ENCODE measurements around the gene ZMAT2. TPM values are rescaled to one million over a fixed set of nuclear protein-coding genes. Genes with fewer than 3 reads are reported as not detected.
"Not testable (repeated sequence)": the region's sequence is repeated elsewhere in the genome, so short reads cannot be mapped to it uniquely, and the experiment has no call there.

The ZMAT2 gene
- total RNA-seq, 1 experiment from 2014 or later, result 99.1 TPM

DNA sequence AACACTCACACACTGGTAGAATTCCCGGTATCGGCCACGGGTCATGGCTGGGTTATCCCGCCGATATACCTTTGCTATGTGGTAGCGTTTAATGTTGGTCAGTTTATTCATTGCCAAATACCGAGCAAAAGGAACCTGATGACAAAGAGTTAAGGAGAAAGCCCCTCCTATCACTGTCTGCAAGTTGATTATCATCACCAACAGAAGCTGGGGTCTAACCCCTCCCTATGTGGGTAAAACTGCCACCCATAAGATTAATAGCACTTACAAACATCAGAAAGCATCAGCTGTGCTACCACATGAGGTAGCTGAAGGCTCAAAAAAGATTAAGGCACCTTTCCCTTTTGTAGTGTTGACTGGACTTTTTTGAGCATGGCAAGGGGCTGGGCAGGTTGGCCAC, 21.3 kb upstream of the ZMAT2 start:
- Histone ChIP-seq H3K9me3 (replicated peaks) (no peaks in the 10 kb centered on the region), H3K4me1 (replicated peaks) (no peaks in the 10 kb centered on the region), H3K27ac (no peak overlapping the region), H3K4me3 (no peak overlapping the region), H3K36me3 (peaks cover 100% of the 10 kb centered on the region), H3K27me3 (replicated peaks) (no peaks in the 10 kb centered on the region)
- no peak for DNase-seq (ENCODE audit: low read depth in 1 of 2, low spot score in 2 of 2)

DNA sequence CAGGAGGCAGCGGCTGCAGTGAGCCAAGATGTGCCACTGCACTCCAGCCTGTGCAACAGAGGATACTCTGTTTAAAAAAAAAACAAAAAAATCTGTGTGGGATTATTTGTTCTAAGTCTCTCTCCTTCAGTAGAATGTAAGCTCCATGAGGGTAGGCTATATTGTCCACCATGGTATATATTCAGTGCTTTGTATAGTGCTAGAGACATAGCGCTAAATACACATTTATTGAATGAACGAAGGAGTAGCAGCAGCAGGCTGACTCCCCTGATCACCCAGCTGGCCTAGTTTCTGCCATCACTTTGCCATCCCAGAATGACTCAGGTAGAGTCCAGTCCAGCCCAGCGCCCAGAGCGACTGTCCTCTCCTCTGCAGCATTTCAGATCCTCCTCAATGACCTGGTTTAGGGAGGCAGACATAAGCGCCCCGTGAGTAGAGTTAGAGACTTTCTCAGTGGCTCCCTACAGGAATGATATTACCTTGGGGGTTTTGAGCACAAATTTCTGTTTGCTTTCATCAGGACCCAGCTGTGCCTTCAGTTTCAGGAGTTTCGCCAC, 9.8 kb upstream of the ZMAT2 start:
- no peaks in the 10 kb centered on the region for H3K27me3 ChIP-seq (replicated peaks)
- H3K4me1 ChIP-seq (replicated peaks), result peaks cover 15% of the 10 kb centered on the region
- DNase-seq (ENCODE audit: low read depth in 1 of 2, low spot score in 2 of 2), result no peak
- H3K27ac ChIP-seq, result peak overlapping the region; percentile 41
- peak overlapping the region; percentile 59 for H3K4me3 ChIP-seq
- peaks cover 66% of the 10 kb centered on the region for H3K36me3 ChIP-seq
- no peaks in the 10 kb centered on the region for H3K9me3 ChIP-seq (replicated peaks)

DNA sequence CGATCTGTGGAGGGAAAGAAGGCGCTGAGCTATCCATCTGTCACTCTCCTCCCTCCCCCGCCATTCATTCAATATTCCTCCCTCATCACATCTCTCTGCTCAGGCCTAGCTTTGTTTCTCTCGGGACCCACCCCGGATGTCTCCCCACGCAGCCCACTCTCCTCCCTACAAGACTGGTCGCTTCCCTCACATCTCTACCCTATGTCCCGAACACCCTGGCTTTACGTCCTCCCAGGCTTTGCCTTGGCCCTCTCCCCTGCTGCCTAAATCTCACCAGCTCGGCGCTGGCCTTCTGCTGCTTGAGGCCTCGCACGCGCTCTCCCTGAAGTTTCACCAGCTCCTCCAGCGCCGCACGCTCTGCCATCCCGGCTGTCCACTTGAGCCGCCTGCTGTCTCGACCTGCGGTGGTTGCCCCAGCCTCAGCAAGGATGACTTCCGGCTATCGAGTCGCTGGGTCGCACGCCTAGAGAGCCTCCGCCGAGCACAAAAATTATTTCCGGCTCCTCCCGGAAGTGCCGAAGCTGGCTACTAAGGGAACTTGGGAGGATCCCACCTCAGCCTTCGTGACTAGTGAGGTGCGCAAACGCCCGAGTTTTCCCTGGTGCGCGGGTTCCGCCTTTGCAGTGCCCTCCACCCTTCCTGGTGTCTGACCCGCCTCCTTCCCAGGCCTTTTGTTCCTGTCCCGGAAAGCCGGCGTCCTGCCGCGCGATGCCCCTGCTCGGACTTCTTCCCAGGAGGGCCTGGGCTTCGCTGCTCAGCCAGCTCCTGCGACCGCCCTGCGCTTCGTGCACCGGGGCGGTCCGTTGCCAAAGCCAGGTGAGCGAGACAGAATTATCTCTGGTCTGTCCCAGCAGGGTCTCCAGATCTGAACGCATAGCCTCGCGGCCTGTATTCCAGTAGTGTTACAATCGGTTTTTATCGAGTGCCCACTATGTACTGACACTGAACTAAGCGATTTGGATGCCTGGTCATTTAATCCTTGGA, 9.0 kb upstream of the ZMAT2 start, which contains the start of the genes HARS1 and HARS2:
Gene HARS1 (minus strand): TSS at position 430 of the 984 bp plus-strand sequence. CDS start 66 bp downstream, at position 364.
Gene HARS2 (plus strand): TSS at position 515 of the 984 bp plus-strand sequence. CDS start 194 bp downstream, at position 709.
- H3K36me3 ChIP-seq, result peaks cover 69% of the 10 kb centered on the region
- H3K27me3 ChIP-seq (replicated peaks), result no peaks in the 10 kb centered on the region
- H3K4me3 ChIP-seq, result peak within 1 kb of the TSS; percentile 59

DNA sequence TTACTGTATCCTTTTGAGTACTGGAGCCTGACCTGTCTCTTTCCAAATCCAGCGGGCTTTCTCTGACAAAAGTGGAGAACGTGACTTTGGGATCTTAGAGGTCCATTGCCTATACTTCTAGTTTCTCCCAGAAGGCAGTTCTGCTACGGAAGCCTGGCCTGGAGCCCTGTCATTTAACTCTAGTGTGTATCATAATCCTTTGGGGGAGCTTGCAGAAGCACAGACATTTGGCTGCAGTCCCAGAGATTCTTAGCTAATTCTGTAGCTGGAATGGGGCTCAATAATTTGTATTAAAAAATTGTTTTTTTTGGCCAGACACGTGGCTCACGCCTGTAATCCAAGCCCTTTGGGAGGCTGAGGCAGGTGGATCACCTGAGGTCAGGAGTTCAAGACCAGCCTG, 6.0 kb upstream of the ZMAT2 start:
- H3K9me3 ChIP-seq (replicated peaks), result no peaks in the 10 kb centered on the region
- no peak overlapping the region for H3K4me3 ChIP-seq
- peaks cover 15% of the 10 kb centered on the region for H3K4me1 ChIP-seq (replicated peaks)
- DNase-seq (ENCODE audit: low read depth in 1 of 2, low spot score in 2 of 2), result no peak
- H3K36me3 ChIP-seq, result peaks cover 77% of the 10 kb centered on the region
- H3K27ac ChIP-seq, result no peak overlapping the region
- no peaks in the 10 kb centered on the region for H3K27me3 ChIP-seq (replicated peaks)

More for the DNA sequence above, 9.0 kb upstream of the ZMAT2 start, which contains the start of the genes HARS1 and HARS2:
- peak; percentile 97 to 98 for DNase-seq (ENCODE audit: low read depth in 1 of 2, low spot score in 2 of 2)
- H3K9me3 ChIP-seq (replicated peaks), result no peaks in the 10 kb centered on the region
- peak within 1 kb of the TSS; percentile 54 for H3K27ac ChIP-seq
- H3K4me1 ChIP-seq (replicated peaks), result peaks cover 15% of the 10 kb centered on the region

DNA sequence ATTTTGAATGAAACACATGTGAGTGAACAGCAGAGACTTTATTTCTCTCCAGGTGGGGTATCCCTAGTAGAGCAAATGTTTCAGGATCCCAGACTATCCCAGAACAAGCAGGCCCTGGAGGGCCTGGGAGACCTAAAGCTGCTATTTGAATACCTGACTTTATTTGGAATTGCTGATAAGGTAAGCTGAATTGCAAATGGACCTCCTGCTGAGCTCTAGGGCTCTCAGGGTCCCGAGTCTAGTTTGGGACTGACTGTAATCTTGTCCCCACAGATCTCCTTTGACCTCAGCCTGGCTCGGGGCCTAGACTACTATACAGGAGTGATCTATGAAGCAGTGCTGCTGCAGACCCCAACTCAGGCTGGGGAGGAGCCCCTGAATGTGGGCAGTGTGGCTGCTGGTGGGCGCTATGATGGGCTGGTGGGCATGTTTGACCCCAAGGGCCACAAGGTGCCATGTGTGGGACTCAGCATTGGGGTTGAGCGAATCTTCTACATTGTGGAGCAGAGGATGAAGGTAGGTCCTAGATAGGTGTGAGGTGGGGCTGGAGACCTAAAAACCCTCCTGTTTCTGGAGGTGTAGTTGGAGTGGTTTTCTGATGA, 3.3 kb upstream of the ZMAT2 start:
- Histone ChIP-seq H3K27ac (no peak overlapping the region), H3K4me1 (replicated peaks) (peaks cover 16% of the 10 kb centered on the region), H3K27me3 (replicated peaks) (no peaks in the 10 kb centered on the region), H3K4me3 (no peak overlapping the region), H3K36me3 (peaks cover 87% of the 10 kb centered on the region), H3K9me3 (replicated peaks) (no peaks in the 10 kb centered on the region)
- DNase-seq (ENCODE audit: low read depth in 1 of 2, low spot score in 2 of 2), result peak in 1 of 2 experiments; percentile 32

DNA sequence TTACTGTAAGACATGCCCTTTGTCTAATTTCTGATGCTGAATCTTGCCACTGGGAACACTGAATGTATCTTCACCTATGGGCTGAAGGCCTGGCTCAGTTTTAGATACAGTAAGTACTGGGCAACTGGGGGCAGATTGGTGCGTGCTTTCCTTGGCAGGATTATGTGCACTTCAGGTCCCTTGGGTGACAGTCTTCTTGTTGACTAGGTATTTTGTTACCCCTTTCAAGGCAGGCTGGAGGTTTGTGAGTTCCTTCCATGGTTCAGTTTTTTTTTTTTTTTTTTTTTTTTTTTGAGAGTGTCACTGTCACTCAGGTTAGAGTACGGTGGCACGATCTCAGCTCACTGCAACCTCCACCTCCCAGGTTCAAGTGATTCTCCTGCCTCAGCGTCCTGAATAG, 7.6 kb downstream of the ZMAT2 start:
- Histone ChIP-seq H3K9me3 (replicated peaks) (no peaks in the 10 kb centered on the region), H3K27me3 (replicated peaks) (no peaks in the 10 kb centered on the region), H3K27ac (no peak overlapping the region), H3K4me1 (replicated peaks) (peaks cover 17% of the 10 kb centered on the region), H3K36me3 (peaks cover 47% of the 10 kb centered on the region), H3K4me3 (no peak overlapping the region)
- DNase-seq (ENCODE audit: low read depth in 1 of 2, low spot score in 2 of 2), result no peak

DNA sequence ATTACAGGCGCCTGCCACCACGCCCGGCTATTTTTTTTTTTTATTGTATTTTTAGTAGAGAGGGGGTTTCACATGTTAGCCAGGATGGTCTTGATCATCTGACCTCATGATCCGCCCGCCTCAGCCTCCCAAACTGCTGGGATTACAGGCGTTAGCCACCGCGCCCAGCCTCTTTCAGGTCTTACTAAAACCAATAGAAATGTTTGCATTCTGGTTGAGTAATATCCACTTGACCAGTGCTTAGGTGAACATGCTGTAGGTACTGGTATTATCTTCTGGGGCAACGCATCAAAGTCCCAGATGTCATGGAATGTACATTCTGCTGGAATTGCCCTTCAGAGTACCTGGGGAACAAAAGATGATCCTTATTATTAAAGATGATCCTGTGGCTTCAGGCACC, 8.5 kb downstream of the ZMAT2 start:
- not testable (repeated sequence) for H3K27me3 ChIP-seq (replicated peaks); H3K4me3 ChIP-seq; H3K9me3 ChIP-seq (replicated peaks); DNase-seq (ENCODE audit: low read depth in 1 of 2, low spot score in 2 of 2); H3K27ac ChIP-seq
- Histone ChIP-seq H3K36me3 (peaks cover 38% of the 10 kb centered on the region), H3K4me1 (replicated peaks) (peaks cover 17% of the 10 kb centered on the region)

DNA sequence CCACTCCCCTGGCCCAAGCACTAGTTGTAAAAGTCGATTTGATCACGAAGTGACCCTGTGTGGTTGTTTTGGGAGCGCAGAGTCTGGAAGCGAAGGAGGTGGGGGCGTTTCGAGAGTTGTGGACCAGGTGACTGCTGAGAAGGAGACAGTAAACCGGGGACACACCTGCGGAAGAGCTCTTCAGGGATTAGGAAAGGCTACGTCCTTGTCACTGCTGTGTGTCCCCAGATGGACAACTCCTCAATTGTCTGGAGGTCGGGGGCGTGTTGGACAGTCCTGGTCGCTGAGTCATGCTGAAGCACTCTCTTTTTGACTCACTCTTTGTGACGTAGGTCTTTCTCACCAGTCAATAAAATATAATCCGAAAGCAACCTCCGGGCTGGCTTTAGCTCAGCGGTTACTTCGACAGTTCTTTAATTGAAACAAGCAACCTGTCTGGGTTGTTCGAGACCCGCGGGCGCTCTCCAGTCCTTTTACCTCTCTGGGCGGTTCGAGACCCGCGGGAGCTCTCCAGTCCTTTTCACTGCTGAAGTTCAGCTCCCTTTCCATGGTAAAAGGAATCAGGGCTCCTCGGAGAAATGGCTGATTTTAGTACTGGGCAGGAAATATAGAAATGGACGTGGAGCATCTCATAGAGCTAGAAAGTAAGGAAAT, 10.8 kb downstream of the ZMAT2 start:
- peak overlapping the region; percentile 35 for H3K4me3 ChIP-seq
- H3K27me3 ChIP-seq (replicated peaks), result no peaks in the 10 kb centered on the region
- peak overlapping the region; percentile 62 for H3K27ac ChIP-seq
- DNase-seq (ENCODE audit: low read depth in 1 of 2, low spot score in 2 of 2), result peak; percentile 99
- H3K36me3 ChIP-seq, result peaks cover 16% of the 10 kb centered on the region
- H3K4me1 ChIP-seq (replicated peaks), result peaks cover 17% of the 10 kb centered on the region
- no peaks in the 10 kb centered on the region for H3K9me3 ChIP-seq (replicated peaks)

DNA sequence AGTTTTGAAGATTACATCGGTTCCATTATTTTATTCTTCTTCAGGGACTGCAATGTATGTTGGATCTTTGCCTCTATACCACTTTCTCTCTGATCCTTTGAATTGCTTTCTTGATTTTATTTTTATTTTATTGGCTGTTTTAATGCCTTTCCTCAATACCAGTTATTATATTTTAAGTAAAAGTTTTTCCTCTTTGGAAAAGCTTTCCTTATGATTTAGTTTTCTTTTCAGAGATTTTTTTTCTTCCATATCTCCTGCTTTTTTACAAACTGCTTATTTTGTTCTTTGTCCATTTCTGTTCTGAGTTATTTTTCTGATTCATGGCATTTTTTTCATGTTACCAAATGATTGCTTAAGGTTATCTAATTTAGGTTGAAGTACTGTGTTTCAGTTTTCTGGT, 11.5 kb downstream of the ZMAT2 start:
- no peak overlapping the region for H3K27ac ChIP-seq
- no peaks in the 10 kb centered on the region for H3K9me3 ChIP-seq (replicated peaks)
- peaks cover 9% of the 10 kb centered on the region for H3K36me3 ChIP-seq
- peaks cover 17% of the 10 kb centered on the region for H3K4me1 ChIP-seq (replicated peaks)
- H3K4me3 ChIP-seq, result no peak overlapping the region
- H3K27me3 ChIP-seq (replicated peaks), result no peaks in the 10 kb centered on the region
- DNase-seq (ENCODE audit: low read depth in 1 of 2, low spot score in 2 of 2), result no peak

DNA sequence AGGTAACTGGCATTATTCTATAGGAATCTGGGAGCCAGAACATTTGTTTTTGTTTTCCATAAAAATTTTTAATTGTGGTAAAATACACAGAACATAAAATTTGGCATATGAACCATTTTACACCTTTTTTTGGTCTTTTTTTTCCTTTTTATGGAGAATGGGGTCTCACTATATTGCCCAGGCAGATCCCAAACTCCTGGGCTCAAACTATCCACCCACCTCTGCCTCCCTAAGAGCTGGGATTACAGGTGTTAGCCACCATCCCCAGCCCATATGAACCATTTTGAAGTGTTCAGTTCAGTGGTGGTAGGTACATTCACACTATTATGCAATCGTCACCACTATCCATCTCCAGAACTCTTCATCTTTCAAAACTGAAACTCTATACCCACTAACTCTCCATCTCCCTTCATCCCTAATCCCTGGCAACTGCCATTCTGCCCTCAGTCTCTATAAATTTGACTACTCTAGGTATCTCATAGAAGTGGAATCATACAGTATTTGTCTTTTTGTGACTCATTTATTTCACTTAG, 13.4 kb downstream of the ZMAT2 start:
- no peaks in the 10 kb centered on the region for H3K27me3 ChIP-seq (replicated peaks)
- no peak for DNase-seq (ENCODE audit: low read depth in 1 of 2, low spot score in 2 of 2)
- H3K36me3 ChIP-seq, result no peaks in the 10 kb centered on the region
- peaks cover 21% of the 10 kb centered on the region for H3K4me1 ChIP-seq (replicated peaks)
- H3K4me3 ChIP-seq, result no peak overlapping the region
- H3K27ac ChIP-seq, result no peak overlapping the region
- no peaks in the 10 kb centered on the region for H3K9me3 ChIP-seq (replicated peaks)

DNA sequence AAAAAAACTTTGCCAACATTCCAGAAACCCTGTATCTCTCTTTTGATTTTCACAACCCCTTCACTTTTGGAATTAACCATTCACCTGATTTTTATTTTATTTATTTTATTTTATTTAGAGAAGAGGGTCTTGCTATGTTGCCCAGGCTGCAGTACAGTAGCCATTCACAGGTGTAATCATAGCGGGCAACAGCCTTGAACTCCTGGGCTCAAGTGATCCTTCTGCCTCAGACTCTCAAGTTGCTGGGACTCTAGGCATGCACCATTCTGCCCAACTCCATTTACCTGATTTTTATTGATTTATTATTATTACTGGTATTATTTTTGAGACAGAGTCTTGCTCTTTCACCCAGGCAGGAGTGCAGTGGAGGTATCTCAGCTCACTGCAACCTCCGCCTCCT, 16.0 kb downstream of the ZMAT2 start:
- not testable (repeated sequence) for H3K4me3 ChIP-seq; H3K9me3 ChIP-seq (replicated peaks); H3K36me3 ChIP-seq; H3K27ac ChIP-seq; H3K27me3 ChIP-seq (replicated peaks); H3K4me1 ChIP-seq (replicated peaks)
- DNase-seq (ENCODE audit: low read depth in 1 of 2, low spot score in 2 of 2), result peak in 1 of 2 experiments; percentile 25

DNA sequence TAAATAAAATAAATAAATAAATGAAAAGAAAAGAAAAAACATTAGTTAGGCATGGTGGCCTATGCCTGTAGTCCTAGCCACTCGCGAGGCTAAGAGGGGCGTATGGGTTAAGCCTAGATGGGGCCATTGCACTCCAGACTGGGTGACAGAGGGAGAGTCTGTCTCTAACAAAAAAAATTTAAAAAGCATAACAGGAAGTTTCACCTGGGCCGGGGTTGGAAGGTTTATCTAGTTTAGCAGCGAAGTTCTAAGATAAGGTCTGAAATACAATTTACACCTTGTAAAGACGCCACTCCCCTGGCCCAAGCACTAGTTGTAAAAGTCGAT, 18.0 kb downstream of the ZMAT2 start:
- Histone ChIP-seq H3K9me3 (replicated peaks) (no peaks in the 10 kb centered on the region), H3K4me3 (peak overlapping the region; percentile 19), H3K36me3 (no peaks in the 10 kb centered on the region), H3K27ac (peak overlapping the region; percentile 62), H3K4me1 (replicated peaks) (peaks cover 4% of the 10 kb centered on the region), H3K27me3 (replicated peaks) (no peaks in the 10 kb centered on the region)
- no peak for DNase-seq (ENCODE audit: low read depth in 1 of 2, low spot score in 2 of 2)

DNA sequence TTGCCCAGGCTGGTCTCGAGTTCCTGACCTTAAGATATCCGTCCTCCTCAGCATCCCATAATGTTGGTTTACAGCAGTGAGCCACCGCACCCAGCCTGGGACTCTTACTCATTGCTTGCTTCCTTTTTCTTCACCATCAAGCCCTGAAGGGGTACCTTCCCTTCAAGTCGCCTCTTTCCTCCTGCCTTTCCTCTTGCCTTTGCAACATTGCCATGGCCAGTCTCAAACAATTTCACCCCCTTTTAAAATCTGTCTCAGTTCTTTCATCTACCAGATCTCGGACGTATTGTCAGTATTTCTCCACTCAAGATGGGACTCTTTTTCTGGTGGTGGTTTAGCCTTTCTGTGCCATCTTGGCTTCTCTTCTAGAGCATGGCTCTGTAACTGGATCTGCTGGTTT, 20.5 kb downstream of the ZMAT2 start:
- H3K4me1 ChIP-seq (replicated peaks); H3K27ac ChIP-seq; H3K9me3 ChIP-seq (replicated peaks); H3K36me3 ChIP-seq; H3K27me3 ChIP-seq (replicated peaks); H3K4me3 ChIP-seq: not testable (repeated sequence)
- DNase-seq (ENCODE audit: low read depth in 1 of 2, low spot score in 2 of 2), result peak in 1 of 2 experiments; percentile 28

Data from SJSA1 (cell line).